B cell (primary cell): ENCODE measurements around the gene CTNNA2. TPM values are rescaled to one million over a fixed set of nuclear protein-coding genes. Genes with fewer than 3 reads are reported as not detected.

Experiments
- ATAC-seq: fragments of 200-7000 bp; cut with Tn5 transposase; one replicate; pipeline ENCODE4 v1.10.0; 2021; ENCODE audit warnings: low read depth, mild to moderate bottlenecking, moderate number of reproducible peaks, moderate library complexity
- CTCF ChIA-PET: fragments of 350-600 bp; sonication (Branson Sonifier 250); formaldehyde crosslinking; loops from one replicate; lab custom pipeline; 2021; ENCODE audit warnings: antibody characterized with exemption, inconsistent platforms; lab: Charles Lee
- POLR2A ChIA-PET: fragments of 350-600 bp; sonication (Branson Sonifier 250); formaldehyde crosslinking; loops from one replicate; lab custom pipeline; 2021; ENCODE audit warnings: antibody characterized with exemption; lab: Charles Lee
- DNase-seq: peaks from one replicate; pipeline ENCODE4 v3.0.0; 2013
- H2AFZ ChIP-seq: 2 replicates; pipeline ENCODE4 v1.6.1; 2012; ENCODE audit warnings: mild to moderate bottlenecking, low read depth, low read length; ENCODE audit not compliant: insufficient read depth, poor library complexity, severe bottlenecking
- H3K27ac ChIP-seq, 2 donors: 1 replicate in 1 of 2; 2 replicates in 1 of 2; pipeline ENCODE4 v1.5.1; 2012 to 2013; ENCODE audit warnings: low read length in 2 of 2, mild to moderate bottlenecking in 2 of 2, moderate library complexity in 1 of 2
- H3K27me3 ChIP-seq, 4 experiments: fragments of 200-600 bp in 1 of 4; sonication (generic) in 1 of 4; replicated peaks in 1 of 4; 1 replicate in 2 of 4; 2 replicates in 2 of 4; pipeline versions ENCODE4 v1.6.1 to v1.7.0; 2013 to 2016; ENCODE audit warnings: low read length in 3 of 4, mild to moderate bottlenecking in 2 of 4, mixed read lengths in 1 of 4, moderate library complexity in 1 of 4; ENCODE audit not compliant: insufficient read depth in 4 of 4, control insufficient read depth in 3 of 4; ENCODE audit errors: control extremely low read depth in 1 of 4
- H3K36me3 ChIP-seq, 2 experiments: replicated peaks in 1 of 2; 1 replicate in 1 of 2; 2 replicates in 1 of 2; pipeline versions ENCODE4 v1.6.1 to v1.7.1; 2013; ENCODE audit warnings: low read length in 1 of 2; ENCODE audit not compliant: insufficient read depth in 2 of 2, control insufficient read depth in 1 of 2; ENCODE audit errors: control extremely low read depth in 1 of 2, extremely low read depth in 1 of 2
- H3K4me1 ChIP-seq, 2 donors: fragments of 200-600 bp in 1 of 2; sonication (generic) in 1 of 2; 1 replicate in 1 of 2; 2 replicates in 1 of 2; pipeline versions ENCODE4 v1.5.1 to v1.6.1; 2013 to 2017; ENCODE audit warnings: low read length in 2 of 2; ENCODE audit not compliant: control insufficient read depth in 2 of 2, insufficient read depth in 2 of 2
- H3K4me2 ChIP-seq: replicated peaks from 2 replicates; pipeline ENCODE3; 2012; ENCODE audit warnings: mild to moderate bottlenecking, low read depth, low read length; ENCODE audit not compliant: poor library complexity, severe bottlenecking
- H3K4me3 ChIP-seq, 5 experiments: fragments of 200-600 bp in 1 of 5; sonication (generic) in 1 of 5; 1 replicate in 3 of 5; 2 replicates in 2 of 5; pipeline versions ENCODE4 v1.5.1 to v1.7.0; 2011 to 2016; ENCODE audit warnings: low read length in 4 of 5, mild to moderate bottlenecking in 4 of 5, low read depth in 2 of 5, control low read depth in 1 of 5, moderate library complexity in 1 of 5; ENCODE audit not compliant: insufficient read depth in 1 of 5; ENCODE audit errors: control extremely low read depth in 1 of 5, extremely low read depth in 1 of 5
- H3K79me2 ChIP-seq: fragments of 200-600 bp; sonication (generic); one replicate; pipeline ENCODE4 v1.6.0; 2016; ENCODE audit warnings: low read length; ENCODE audit not compliant: control insufficient read depth, insufficient read depth
- H3K9ac ChIP-seq: fragments of 200-600 bp; sonication (generic); 2 replicates; pipeline ENCODE4 v1.6.1; 2017; ENCODE audit warnings: mild to moderate bottlenecking, low read length, moderate library complexity
- H3K9me3 ChIP-seq, 3 donors: one replicate each; pipeline versions ENCODE4 v1.6.1 to v1.7.1; 2013; ENCODE audit warnings: low read length in 2 of 3; ENCODE audit not compliant: control insufficient read depth in 2 of 3, insufficient read depth in 1 of 3; ENCODE audit errors: control extremely low read depth in 1 of 3
- H4K20me1 ChIP-seq: 2 replicates; pipeline ENCODE4 v1.6.0; 2012; ENCODE audit warnings: mild to moderate bottlenecking, low read length; ENCODE audit not compliant: insufficient read depth, control insufficient read depth, poor library complexity, severe bottlenecking
- H3K27ac Mint-ChIP-seq: one replicate; pipeline ENCODE4 v1.8.0; 2021; ENCODE audit warnings: mixed read lengths
- H3K27me3 Mint-ChIP-seq: one replicate; pipeline ENCODE4 v1.8.0; 2021; ENCODE audit warnings: mixed read lengths
- H3K4me1 Mint-ChIP-seq: one replicate; pipeline ENCODE4 v1.8.0; 2021; ENCODE audit warnings: mixed read lengths
- H3K4me3 Mint-ChIP-seq: one replicate; pipeline ENCODE4 v1.8.0; 2021; ENCODE audit warnings: mixed read lengths
- H3K9me3 Mint-ChIP-seq: one replicate; pipeline ENCODE4 v1.8.0; 2022; ENCODE audit warnings: mixed read lengths; ENCODE audit not compliant: insufficient read depth
- EZH2 ChIP-seq: IDR thresholded peaks from 2 replicates; pipeline ENCODE4 v1.6.1; 2012; ENCODE audit warnings: borderline replicate concordance, low read depth, mild to moderate bottlenecking, moderate library complexity, low read length; ENCODE audit not compliant: insufficient read depth, poor library complexity, severe bottlenecking
- whole genome bisulfite sequencing: methylation state at CpG from one replicate; pipeline ENCODE4 v1.1.5; 2013; ENCODE audit warnings: missing lambda C conversion rate; ENCODE audit not compliant: insufficient coverage; 5-methylcytosine and 5-hydroxymethylcytosine counted together
- intact Hi-C: fragments of 100-400 bp; cut with micrococcal nuclease; formaldehyde crosslinking; loops from one replicate; pipeline ENCODE4 v1.10.0; 2022
- polyA plus RNA-seq: library from polyadenylated mRNA; depleted of rRNA; stranded (reverse); fragments of >200 nt; gene quantifications from 2 replicates; pipeline ENCODE4 v1.2.3, GENCODE V29; 2012
- total RNA-seq, 2 donors: library from RNA; stranded (reverse); fragments of 120-200 nt in 1 of 2; gene quantifications; 1 replicate in 1 of 2; 2 replicates in 1 of 2; pipeline versions ENCODE4 v1.2.3 to v1.2.4, GENCODE V29; 2013 to 2022
- TF ChIP-seq, protein P1 (sequence below): fragments of 200-600 bp; IDR thresholded peaks from one replicate; pipeline ENCODE4 v1.8.0; 2022; ENCODE audit warnings: antibody characterized with exemption, mild to moderate bottlenecking

The CTNNA2 gene
- total and polyA plus RNA-seq, 2 donors (not counting 1 experiment from before 2014, with no cell fraction given), result not detected

DNA sequence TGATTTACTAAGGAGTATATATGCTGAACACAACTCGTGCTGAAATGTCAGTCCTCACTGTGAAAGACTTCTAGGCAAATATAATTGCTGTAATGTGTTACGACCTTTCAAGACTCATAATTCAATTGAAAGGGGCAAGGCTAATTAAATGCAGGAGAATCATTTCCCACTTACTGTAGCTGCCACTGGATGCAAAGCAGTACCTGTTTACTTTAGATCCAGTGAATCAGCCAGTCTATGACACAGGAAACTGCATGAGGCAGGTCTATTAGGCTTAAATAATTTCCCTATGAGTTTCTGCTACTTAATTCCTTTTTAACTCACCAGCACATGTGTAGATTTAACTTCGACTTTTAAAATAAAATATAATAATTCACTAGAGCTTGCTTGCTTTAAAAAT, 125.6 kb downstream of the CTNNA2 start:
- intact Hi-C loops, result no loop called here
- WGBS, result no CpG with 5 or more reads among the region's 3 CpGs
- H3K27ac Mint-ChIP-seq, result no peak overlapping the region
- Histone ChIP-seq H3K27ac (no peak overlapping the region), H3K79me2 (no peaks in the 10 kb centered on the region), H2AFZ (no peak overlapping the region), H3K9me3 (peaks cover 0 to 4% (median 0%) of the 10 kb centered on the region in 3 donors), H3K4me1 (no peaks in the 10 kb centered on the region), H3K4me2 (no peak overlapping the region), H3K4me3 (no peak overlapping the region), H4K20me1 (no peaks in the 10 kb centered on the region), H3K27me3 (no peaks in the 10 kb centered on the region), H3K36me3 (no peaks in the 10 kb centered on the region), H3K9ac (no peak overlapping the region)
- no peak for ATAC-seq
- CTCF ChIA-PET, result no interaction called here
- peaks cover 2% of the 10 kb centered on the region for H3K9me3 Mint-ChIP-seq
- DNase-seq, result no peak
- TF ChIP-seq, protein P1, sequence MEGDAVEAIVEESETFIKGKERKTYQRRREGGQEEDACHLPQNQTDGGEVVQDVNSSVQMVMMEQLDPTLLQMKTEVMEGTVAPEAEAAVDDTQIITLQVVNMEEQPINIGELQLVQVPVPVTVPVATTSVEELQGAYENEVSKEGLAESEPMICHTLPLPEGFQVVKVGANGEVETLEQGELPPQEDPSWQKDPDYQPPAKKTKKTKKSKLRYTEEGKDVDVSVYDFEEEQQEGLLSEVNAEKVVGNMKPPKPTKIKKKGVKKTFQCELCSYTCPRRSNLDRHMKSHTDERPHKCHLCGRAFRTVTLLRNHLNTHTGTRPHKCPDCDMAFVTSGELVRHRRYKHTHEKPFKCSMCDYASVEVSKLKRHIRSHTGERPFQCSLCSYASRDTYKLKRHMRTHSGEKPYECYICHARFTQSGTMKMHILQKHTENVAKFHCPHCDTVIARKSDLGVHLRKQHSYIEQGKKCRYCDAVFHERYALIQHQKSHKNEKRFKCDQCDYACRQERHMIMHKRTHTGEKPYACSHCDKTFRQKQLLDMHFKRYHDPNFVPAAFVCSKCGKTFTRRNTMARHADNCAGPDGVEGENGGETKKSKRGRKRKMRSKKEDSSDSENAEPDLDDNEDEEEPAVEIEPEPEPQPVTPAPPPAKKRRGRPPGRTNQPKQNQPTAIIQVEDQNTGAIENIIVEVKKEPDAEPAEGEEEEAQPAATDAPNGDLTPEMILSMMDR, result no peak
- no peak for TF ChIP-seq EZH2
- H3K4me1 Mint-ChIP-seq, result no peaks in the 10 kb centered on the region
- POLR2A ChIA-PET, result no interaction called here
- H3K27me3 Mint-ChIP-seq, result no peaks in the 10 kb centered on the region
- no peak overlapping the region for H3K4me3 Mint-ChIP-seq

DNA sequence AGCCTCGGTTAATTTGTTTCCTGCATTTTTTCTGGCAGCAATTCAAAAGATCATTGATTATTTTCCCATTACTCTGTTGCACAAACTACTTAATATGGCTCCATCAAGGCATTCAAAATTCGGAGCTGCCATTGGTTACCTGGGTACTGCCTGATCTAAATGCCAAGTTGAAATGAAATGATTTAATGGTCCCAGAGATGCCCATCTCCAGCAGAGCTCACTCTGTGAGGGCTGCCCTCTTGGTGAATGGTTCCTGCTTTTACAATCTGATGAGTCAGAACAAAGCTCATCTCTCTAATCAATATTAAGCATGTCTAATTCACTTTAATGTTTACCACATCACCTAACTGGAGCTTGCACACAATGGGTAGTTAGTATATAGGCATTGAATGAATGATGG, 126.1 kb downstream of the CTNNA2 start:
- 68% methylated on average over 2 of the region's 2 CpGs for WGBS

More for the DNA sequence above, 126.1 kb downstream of the CTNNA2 start:
- no peaks in the 10 kb centered on the region for H3K79me2 ChIP-seq
- H3K4me3 ChIP-seq, result no peak overlapping the region
- Mint-ChIP-seq H3K9me3 (peaks cover 2% of the 10 kb centered on the region), H3K4me3 (no peak overlapping the region), H3K4me1 (no peaks in the 10 kb centered on the region), H3K27me3 (no peaks in the 10 kb centered on the region), H3K27ac (no peak overlapping the region)
- TF ChIP-seq, protein P1, result no peak
- no peak for TF ChIP-seq EZH2
- ATAC-seq (no peak), DNase-seq (no peak)
- H4K20me1 ChIP-seq, result no peaks in the 10 kb centered on the region
- H2AFZ ChIP-seq, result no peak overlapping the region
- no peak overlapping the region for H3K4me2 ChIP-seq
- H3K4me1 ChIP-seq, result no peaks in the 10 kb centered on the region
- peaks cover 0 to 4% (median 0%) of the 10 kb centered on the region in 3 donors for H3K9me3 ChIP-seq
- no peaks in the 10 kb centered on the region for H3K36me3 ChIP-seq
- no peak overlapping the region for H3K27ac ChIP-seq
- ChIA-PET CTCF (no interaction called here), POLR2A (no interaction called here)
- intact Hi-C loops, result no loop called here
- no peaks in the 10 kb centered on the region for H3K27me3 ChIP-seq
- H3K9ac ChIP-seq, result no peak overlapping the region
